ENCODE results near the gene TMEM88. TPM values are rescaled to one million over a fixed set of nuclear protein-coding genes. Genes with fewer than 3 reads are reported as not detected.
A peak's percentile ranks its signal among the peaks of the same experiment; 100 is the strongest.

The TMEM88 gene
- total RNA-seq, 1 donor from 2014 or later = 7.1 TPM

GRCh38 chr17:7883781-7884386 is 29.0 kb downstream of the TMEM88 start:
- no peak for TF ChIP-seq CTCF (IDR thresholded peaks at IDR 0.05)
- Mint-ChIP-seq H3K27me3 (no peaks in the 10 kb centered on the region), H3K27ac (peak overlapping the region; percentile 74), H3K4me3 (peak overlapping the region; percentile 77), H3K4me1 (peaks cover 8% of the 10 kb centered on the region), H3K9me3 (no peaks in the 10 kb centered on the region), H3K36me3 (ENCODE audit: low read depth) (peaks cover 8% of the 10 kb centered on the region)
- CTCF ChIA-PET = interaction anchor here (1.5 kb wide), 1 partner anchor 22 kb away, joined by 4 read pairs; no protein-coding TSS in a partner anchor
- no peak for DNase-seq
- intact Hi-C loops (cut with micrococcal nuclease) = no loop called here
- POLR2A ChIA-PET = interaction anchor here (0.6 to 2.4 kb wide), 10 partner anchors 10 to 306 kb away, joined by 3 to 19 read pairs (median 4); partner anchors contain the start of genes BORCS6, CNTROB, NAA38 and TRAPPC1
- ATAC-seq (ENCODE audit: low read depth) = no peak

DNA sequence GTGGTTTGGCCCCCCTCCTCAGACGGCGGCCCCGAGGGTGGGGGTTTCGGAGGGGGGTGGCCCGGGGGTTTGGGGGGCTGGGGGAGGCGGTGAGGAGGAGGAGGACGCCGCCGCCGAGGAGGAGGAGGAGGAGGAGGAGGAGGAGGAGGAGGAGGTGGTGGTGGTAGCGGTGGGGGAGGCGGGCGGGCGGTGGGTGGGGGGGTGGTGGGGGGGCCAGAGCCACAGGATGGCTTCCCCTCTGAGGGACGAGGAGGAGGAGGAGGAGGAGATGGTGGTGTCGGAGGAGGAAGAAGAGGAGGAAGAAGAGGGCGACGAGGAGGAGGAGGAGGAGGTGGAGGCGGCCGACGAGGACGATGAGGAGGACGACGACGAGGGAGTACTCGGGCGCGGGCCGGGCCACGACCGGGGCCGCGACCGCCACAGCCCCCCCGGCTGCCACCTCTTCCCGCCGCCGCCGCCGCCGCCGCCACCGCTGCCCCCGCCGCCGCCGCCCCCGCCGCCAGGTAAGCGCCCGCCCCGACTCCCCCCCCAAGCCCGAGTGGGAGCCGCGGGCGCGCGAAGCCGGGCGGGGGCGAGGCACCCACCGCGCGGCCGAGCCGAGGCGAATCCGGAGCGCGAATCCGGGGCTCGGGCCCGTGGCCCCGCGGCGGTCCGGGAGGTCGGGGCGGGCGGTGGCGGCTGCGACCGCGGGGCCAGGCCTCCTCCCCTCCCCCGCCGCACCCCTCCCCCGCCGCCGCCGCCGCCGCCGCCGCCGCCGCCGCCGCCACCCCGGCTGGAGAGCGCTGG is 29.9 kb downstream of the TMEM88 start:
- Mint-ChIP-seq H3K9me3 (no peaks in the 10 kb centered on the region), H3K4me3 (peak overlapping the region; percentile 78), H3K4me1 (peaks cover 8% of the 10 kb centered on the region), H3K27me3 (no peaks in the 10 kb centered on the region), H3K36me3 (ENCODE audit: low read depth) (peaks cover 3% of the 10 kb centered on the region), H3K27ac (peak overlapping the region; percentile 83)
- CTCF ChIA-PET = interaction anchor here (1.0 kb wide), 1 partner anchor 448 kb away, joined by 3 read pairs; no protein-coding TSS in a partner anchor
- no peak for ATAC-seq (ENCODE audit: low read depth)
- DNase-seq = peak; percentile 50
- POLR2A ChIA-PET = interaction anchor here (0.9 to 2.4 kb wide), 5 partner anchors 14 to 258 kb away, joined by 3 to 15 read pairs (median 7); partner anchors contain the start of gene NAA38
- intact Hi-C loops (cut with micrococcal nuclease) = no loop called here
- TF ChIP-seq CTCF (IDR thresholded peaks at IDR 0.05) = no peak

DNA sequence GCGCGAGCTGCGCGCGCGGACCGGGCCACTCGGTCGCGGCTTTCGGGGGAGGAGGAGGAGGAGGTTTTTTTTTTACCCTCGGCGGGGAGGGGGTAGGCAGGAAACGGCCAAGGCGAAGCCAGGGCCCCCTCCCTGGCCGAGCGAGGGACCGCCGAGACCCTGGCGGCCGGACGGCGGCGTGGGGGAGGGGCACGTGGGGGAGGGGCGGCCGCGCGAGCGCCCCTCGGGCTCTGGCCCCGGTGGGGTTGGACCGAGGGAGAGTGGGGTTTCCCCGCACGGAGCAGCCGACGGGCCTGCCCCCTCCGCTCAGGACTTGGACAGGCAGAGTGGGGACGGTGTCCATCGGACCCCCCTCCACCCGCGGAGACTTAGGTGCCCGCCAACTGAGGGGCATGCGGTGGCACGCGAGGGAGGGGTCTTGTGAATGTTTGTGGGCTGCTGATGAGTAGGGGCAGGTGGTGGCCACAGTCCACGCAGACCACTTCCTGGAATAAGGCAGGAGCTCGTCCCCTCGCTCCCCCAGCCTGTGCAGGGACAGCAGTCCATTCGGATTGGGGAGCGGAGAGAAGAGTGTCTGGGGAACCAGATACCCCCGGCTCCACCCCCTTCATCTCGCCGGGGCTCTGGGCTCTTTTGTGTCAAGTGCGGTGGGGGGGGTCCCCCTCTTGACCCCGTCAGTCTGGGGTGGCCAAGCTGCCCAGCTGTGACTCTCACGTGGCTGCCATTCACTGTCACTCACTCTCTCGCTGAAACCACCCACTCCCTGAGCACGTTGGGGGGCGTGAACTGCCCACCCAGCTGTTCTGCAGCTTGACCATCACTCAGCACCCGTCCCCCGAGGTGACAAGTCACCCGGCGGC is 30.7 kb downstream of the TMEM88 start:
- TF ChIP-seq CTCF (IDR thresholded peaks at IDR 0.05) = no peak
- ChIA-PET CTCF (interaction anchor here (1.0 to 1.3 kb wide), 4 partner anchors 20 to 449 kb away, joined by 3 to 6 read pairs (median 3); no protein-coding TSS in a partner anchor), POLR2A (interaction anchor here (0.6 to 2.4 kb wide), 15 partner anchors 10 to 550 kb away, joined by 3 to 16 read pairs (median 4); partner anchors contain the start of genes NAA38, NDEL1, RNF227 and TP53)
- Mint-ChIP-seq H3K36me3 (ENCODE audit: low read depth) (peaks cover 10% of the 10 kb centered on the region), H3K9me3 (no peaks in the 10 kb centered on the region), H3K27me3 (no peaks in the 10 kb centered on the region), H3K4me1 (peaks cover 8% of the 10 kb centered on the region), H3K27ac (no peak overlapping the region), H3K4me3 (no peak overlapping the region)
- ATAC-seq (ENCODE audit: low read depth) (peak; percentile 21), DNase-seq (peak; percentile 53)
- intact Hi-C loops (cut with micrococcal nuclease) = loop anchor here (1.0 to 2.0 kb wide), 3 partner anchors 28 to 199 kb away; partner anchors contain the start of genes KDM6B, NAA38 and TP53

DNA sequence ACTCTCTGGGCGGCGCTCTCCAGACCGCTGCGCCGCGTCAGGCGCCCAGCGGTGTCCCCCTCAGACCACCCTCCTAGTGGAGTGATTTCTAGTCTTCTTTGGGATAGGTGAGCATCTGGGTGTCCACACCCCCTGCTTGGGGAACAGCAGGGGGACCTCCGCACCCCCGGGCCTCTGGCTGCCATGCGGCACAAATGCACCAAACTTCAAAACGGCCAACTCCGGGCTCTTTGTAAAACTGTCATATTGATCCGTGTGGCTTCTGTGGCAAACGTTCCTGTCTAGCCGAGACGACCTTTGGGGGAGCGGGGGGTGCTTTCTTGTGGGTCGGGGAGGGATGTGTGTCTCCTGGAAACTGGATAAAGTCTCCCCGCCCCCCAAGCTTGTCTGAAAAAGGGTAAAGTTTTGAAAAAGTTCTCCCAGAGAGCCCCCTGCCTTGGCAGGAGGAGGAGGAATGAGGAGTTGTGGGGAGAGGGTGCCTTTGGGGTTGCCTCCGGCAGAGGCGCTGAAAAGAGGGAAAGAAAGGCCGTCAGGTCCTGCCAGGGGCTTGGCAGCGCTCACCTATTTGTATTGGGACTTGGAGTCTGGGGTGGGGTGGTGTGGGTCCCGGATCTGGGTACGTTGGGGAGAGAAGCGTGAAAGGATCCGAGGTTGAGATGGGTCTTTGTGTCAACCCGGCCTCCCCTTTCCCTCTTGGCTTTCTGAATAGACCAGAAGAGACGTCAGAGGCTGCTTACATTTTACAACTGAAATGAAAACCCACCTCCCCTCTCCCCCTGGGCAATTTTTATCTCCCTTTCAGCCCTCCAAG is 31.6 kb downstream of the TMEM88 start:
- intact Hi-C loops (cut with micrococcal nuclease) = loop anchor here (1.0 to 2.0 kb wide), 6 partner anchors 24 to 200 kb away; partner anchors contain the start of genes CNTROB, KDM6B, NAA38 and TP53
- POLR2A ChIA-PET = interaction anchor here (0.6 to 1.7 kb wide), 14 partner anchors 9 to 549 kb away, joined by 3 to 16 read pairs (median 4); partner anchors contain the start of genes NAA38, NDEL1, RNF227 and TP53
- Mint-ChIP-seq H3K27ac (no peak overlapping the region), H3K4me3 (no peak overlapping the region), H3K27me3 (no peaks in the 10 kb centered on the region), H3K9me3 (no peaks in the 10 kb centered on the region), H3K4me1 (peaks cover 8% of the 10 kb centered on the region), H3K36me3 (ENCODE audit: low read depth) (peaks cover 18% of the 10 kb centered on the region)
- no peak for TF ChIP-seq CTCF (IDR thresholded peaks at IDR 0.05)
- CTCF ChIA-PET = interaction anchor here (1.2 to 1.3 kb wide), 3 partner anchors 21 to 41 kb away, joined by 3 to 6 read pairs (median 3); no protein-coding TSS in a partner anchor
- DNase-seq (peak; percentile 44), ATAC-seq (ENCODE audit: low read depth) (peak; percentile 4)

All from activated B cell treated with CpG ODN at 0.5 μM for 24 hours (primary cell).